OCI-LY1 (cell line): Measurements from ENCODE around the gene FAM234B.

Experiments
- CTCF ChIP-seq: fragments of 200-600 bp; sonication (generic), shearing (Covaris generic); IDR thresholded peaks from 2 replicates; pipeline ENCODE4 v1.5.1; 2017; ENCODE audit warnings: mild to moderate bottlenecking, antibody characterized with exemption, low read length, moderate library complexity, mixed read lengths
- EZH2 ChIP-seq: fragments of 200-600 bp; sonication (generic), shearing (Covaris generic); IDR thresholded peaks from 2 replicates; pipeline ENCODE4 v1.8.0; 2017; ENCODE audit warnings: borderline replicate concordance, mixed run types, mild to moderate bottlenecking, antibody characterized with exemption, low read length, moderate library complexity, mixed read lengths

DNA sequence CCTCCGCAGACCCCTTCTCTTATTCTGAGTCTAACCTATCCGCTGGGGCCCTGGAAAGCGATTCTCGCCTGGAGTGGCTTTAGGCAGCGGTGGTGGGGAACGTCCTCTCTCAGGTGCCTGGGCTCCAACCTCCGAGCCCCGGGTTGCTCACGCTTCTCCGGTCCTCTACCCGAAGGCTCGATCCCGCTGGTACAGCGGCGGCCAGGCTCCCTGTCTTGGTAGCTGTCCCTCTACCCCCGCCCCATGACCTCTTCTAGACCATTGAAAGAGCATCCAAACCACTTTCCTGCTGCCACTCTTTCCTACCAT is 43.6 kb upstream of the FAM234B start:
- TF ChIP-seq CTCF (no peak), EZH2 (no peak)
